Renal cortical epithelial cell (primary cell): ENCODE data around the gene KDM4D. TPM values are rescaled to one million over a fixed set of nuclear protein-coding genes. Genes with fewer than 3 reads are reported as not detected.
"Not testable (repeated sequence)": the region's sequence is repeated elsewhere in the genome, so short reads cannot be mapped to it uniquely, and the experiment has no call there.

ENCODE experiments used
- DNase-seq: peaks from one replicate; pipeline ENCODE4 v3.0.0-alpha.2; 2011; ENCODE audit warnings: low read depth
- total RNA-seq: library from RNA; depleted of rRNA; stranded (reverse); fragments of >200 nt; gene quantifications from 2 replicates; pipeline ENCODE4 v1.2.3, GENCODE V29; 2014

The KDM4D gene
- 0.94 and 1.6 TPM in 2 replicates for total RNA-seq

- DNase-seq, result peak; percentile 88
These were observed at the start of gene KDM4D, which contains the start of gene CWC15 for GRCh38 chr11:94973099-94973968. Gene KDM4D (plus strand): TSS chr11:94973709. CDS start chr11:94997373, 23,664 bp downstream. Gene CWC15 (minus strand): TSS chr11:94973556. CDS start chr11:94972185, 1,371 bp downstream.

- DNase-seq, result no peak
These were observed 49.3 kb upstream of the KDM4D start for GRCh38 chr11:94924171-94924572.

- DNase-seq, result no peak
These were observed 48.9 kb upstream of the KDM4D start for GRCh38 chr11:94924612-94925011.

GRCh38 chr11:94925422-94926270, 47.9 kb upstream of the KDM4D start:
- DNase-seq, result peak; percentile 61

- no peak for DNase-seq
These were observed 47.3 kb upstream of the KDM4D start for GRCh38 chr11:94926271-94926625.

GRCh38 chr11:94926698-94927237, 46.7 kb upstream of the KDM4D start:
- peak; percentile 80 for DNase-seq

- no peak for DNase-seq
These were observed 45.2 kb upstream of the KDM4D start for GRCh38 chr11:94928117-94928990.

- not testable (repeated sequence) for DNase-seq
These were observed 41.4 kb upstream of the KDM4D start for GRCh38 chr11:94932072-94932471.

GRCh38 chr11:94932503-94932902, 41.0 kb upstream of the KDM4D start:
- DNase-seq, result no peak

GRCh38 chr11:94933223-94934130, 40.0 kb upstream of the KDM4D start:
- DNase-seq, result peak; percentile 47

GRCh38 chr11:94934362-94934761, 39.1 kb upstream of the KDM4D start:
- DNase-seq, result no peak

GRCh38 chr11:94934846-94935245, 38.7 kb upstream of the KDM4D start:
- no peak for DNase-seq

GRCh38 chr11:94938095-94939055, 35.1 kb upstream of the KDM4D start:
- peak; percentile 31 for DNase-seq

- no peak for DNase-seq
These were observed 34.2 kb upstream of the KDM4D start for GRCh38 chr11:94939346-94939745.

GRCh38 chr11:94941131-94941530, 32.4 kb upstream of the KDM4D start:
- DNase-seq, result no peak

- peak; percentile 16 for DNase-seq
These were observed 26.7 kb upstream of the KDM4D start for GRCh38 chr11:94946812-94947211.

GRCh38 chr11:94948070-94948617, 25.4 kb upstream of the KDM4D start:
- peak; percentile 84 for DNase-seq

GRCh38 chr11:94954753-94955152, 18.8 kb upstream of the KDM4D start:
- DNase-seq, result no peak

GRCh38 chr11:94956963-94957362, 16.5 kb upstream of the KDM4D start:
- DNase-seq, result no peak
